ENCODE data around the gene ABTB2.
A peak's percentile ranks its signal among the peaks of the same experiment; 100 is the strongest.

The ABTB2 gene

DNA sequence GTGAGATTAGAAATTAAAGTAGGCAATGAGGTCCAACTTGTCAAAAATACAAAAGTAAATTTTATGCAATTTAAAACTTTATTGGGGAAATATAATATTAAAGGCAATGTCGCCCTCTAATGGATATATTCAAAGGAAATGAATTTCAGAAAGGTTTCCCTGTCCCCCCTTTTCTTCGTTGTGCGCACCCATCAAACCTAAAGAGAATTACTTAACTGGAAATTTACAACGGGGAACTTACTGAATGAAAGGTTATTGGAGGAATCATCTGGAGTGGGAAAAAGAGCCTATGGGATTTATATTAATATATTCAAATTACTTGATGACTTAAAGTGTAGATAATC is 1.7 kb upstream of the ABTB2 start:
- DNase-seq = no peak

DNA sequence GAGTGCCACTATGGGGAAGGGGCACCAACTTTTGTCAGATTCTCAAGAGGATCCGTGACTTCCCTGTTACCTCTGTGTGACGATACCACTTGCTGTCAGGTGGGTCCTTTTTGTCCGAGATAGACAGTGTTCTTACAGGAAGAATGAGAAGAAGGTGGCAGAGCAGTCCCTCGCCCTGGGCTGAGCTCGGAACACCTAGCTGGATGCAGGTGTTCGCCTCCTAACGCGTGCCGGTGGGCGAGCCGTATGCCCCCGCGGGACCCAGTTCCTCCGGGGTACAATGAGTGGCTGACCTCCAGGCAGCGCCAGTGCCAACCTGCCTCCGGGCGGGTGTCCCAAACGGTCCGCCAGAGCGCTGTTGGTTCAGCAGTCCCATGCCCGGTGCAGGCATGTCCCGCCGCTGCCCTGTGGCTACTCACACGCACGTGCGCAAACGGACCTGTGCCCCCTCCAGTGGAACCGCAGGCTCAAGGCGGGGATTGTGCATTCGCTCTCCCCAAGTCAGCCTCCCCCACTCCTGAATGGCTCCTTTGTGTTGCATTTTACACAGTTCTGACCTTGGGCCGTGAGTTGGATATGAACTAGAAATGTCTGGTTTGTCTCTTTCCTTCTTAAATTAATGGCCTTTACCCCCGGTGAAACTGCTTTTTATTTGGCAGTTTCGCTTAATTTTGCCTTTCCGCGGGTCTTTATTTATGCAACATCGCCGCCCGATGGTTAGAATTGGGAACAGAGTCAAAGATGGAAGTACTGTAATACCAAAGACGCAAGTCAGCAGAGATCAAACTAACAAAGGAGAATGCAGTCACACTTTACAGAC is 1.1 kb upstream of the ABTB2 start:
- DNase-seq = peak; percentile 78

DNA sequence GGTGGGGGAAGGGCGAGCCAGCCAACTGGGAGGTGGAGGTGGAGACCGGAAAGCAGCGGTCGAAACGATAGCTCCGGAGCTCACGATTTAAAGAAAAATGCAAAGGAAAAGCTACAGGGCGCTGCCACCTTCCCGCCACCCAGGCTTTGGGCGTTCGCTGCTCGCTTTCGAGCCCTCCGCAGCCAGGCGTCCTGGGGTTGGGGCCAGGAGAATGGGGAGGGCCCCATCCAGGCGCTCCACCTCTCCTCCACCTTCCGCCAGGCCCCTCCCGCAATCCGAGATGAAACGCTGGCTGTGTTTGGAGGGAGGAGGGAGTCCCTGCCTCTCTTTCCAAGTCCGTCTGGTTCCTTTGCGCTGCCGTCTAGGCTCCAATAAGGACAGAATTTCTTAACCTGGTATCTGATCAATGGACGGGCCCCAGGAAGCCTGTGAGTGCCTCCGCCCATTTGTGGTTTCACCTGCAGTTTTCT is 483 bp upstream of the ABTB2 start:
- no peak for DNase-seq

DNA sequence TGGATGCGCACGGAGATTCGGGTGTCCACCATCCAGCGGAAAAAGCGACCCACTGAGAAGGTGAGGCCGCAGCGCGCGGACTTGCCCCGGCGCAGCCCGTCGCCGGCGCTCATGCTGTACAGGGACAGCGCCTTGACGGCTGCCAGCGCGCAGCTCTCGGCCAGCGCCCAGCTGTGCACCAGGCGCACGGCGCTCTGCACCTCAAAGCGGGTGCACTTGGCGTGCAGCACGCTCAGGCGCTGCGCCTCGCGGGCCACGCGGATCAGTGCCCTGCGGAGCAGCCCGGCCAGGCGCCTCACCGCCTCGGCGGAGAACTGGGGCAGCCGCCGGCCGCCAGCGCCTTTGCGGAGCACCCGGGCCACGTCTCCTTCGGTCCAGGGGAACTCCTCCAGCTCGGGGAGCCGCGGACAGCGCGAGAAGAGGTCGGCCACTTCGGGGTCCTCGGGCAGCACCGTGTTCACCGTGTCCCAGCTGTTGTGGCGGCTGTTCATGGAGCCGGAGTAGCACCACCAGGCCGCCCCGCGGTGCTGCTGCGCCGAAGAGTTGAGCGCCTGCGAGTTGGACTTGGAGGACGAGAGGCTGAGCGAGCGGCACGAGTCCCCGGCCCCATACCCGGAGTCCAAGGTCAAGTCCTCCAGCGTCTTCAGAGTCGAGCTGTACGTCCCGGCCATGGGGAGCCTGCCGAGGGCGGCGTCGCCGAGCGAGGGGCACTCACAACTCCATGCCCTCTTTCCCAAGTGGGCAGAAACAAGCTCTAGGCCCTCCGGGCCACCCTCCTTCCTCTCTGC is 703 bp downstream of the ABTB2 start:
- peak; percentile 48 for DNase-seq

DNA sequence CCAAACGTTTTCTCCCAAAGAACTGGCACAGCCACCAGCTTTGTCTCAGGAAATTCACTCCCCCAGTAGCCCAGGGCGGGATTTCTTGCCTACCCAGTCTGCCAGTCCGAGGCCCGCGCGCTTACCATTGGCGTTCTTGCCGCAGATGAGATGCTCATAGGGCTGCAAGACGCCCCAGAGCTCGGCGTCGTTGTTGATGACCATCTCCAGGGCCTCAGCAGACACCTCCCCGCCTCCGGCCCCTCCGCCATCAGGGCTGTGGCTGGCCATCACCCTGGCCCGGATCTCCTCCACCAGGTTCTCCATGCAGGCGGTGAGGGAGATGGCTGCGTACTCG is 1.3 kb downstream of the ABTB2 start:
- DNase-seq = peak; percentile 7

DNA sequence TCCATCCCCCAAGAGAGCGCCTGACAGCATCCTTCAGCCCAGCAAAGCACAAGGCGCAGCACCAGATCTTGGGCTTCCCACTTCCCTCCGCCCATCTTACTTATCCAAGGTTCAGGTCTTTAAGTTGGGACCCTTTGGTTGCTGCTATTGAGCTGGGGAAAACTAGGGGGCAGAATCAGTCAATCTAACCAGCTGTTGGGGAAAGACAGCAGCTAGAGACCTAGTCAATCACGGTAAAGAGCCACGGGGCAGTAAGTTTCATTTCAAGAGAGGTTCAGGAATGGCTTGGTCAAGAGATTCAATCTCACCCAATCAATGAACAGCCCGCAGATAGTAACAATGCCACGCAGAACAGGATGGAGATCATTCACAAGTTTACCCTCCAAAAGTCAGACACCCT is 1.7 kb downstream of the ABTB2 start:
- no peak for DNase-seq

DNA sequence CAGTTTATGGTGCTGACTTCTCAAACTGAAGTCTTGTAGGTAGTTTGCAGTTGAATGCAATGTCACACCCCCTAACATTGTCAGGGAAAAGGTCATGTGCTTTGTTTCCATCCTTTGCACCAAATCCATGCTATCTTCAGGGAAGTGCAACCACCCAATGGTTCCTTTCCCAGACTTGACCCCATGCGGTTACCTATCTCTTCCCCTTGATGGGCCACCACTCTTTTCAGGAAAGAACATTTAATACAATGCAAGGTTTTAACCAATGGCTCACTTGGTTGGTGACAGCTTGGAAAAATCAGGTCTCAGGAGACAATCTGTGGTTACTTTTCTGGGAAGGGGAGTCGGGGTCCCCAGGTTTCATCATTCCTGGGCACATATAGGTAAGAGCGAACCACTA is 2.1 kb downstream of the ABTB2 start:
- DNase-seq = no peak

DNA sequence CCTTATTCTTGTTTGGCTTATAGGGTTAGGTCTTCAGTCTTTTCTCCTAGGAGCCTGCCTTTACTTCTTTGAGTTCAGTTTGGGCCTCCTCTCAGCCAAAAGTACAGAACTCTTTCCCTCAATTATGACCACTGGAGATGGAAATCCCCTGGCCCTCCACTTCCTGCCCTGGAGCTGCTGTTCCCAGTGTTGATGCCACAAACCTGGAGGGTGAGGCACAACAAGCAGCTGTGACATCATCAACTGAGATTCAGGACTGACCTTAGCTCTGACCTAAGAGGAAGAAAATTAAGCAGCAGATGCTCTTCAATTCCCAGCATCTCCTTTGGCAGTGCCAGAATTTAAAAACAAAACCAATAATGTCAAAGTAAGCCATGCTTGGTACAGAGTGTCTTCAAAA is 3.0 kb downstream of the ABTB2 start:
- no peak for DNase-seq

DNA sequence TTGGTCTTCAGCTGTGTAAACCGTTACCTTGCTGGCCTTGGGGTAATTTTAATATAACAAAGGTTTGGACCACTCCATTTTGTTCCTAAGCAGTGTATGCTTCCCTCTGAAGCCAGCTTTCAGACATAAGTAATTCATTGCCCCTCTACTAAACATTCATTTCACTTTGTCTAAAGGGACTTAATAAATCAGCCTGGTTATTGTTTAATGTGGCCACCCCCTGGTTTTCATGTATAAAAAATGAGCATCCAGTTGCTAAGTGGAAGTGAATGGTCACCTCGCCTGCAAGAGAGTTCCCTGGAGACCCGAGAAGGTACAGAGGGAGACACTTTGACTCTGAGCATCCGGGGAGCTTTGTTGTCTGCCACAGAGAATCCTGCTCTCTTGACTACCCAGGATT is 3.9 kb downstream of the ABTB2 start:
- DNase-seq = no peak

DNA sequence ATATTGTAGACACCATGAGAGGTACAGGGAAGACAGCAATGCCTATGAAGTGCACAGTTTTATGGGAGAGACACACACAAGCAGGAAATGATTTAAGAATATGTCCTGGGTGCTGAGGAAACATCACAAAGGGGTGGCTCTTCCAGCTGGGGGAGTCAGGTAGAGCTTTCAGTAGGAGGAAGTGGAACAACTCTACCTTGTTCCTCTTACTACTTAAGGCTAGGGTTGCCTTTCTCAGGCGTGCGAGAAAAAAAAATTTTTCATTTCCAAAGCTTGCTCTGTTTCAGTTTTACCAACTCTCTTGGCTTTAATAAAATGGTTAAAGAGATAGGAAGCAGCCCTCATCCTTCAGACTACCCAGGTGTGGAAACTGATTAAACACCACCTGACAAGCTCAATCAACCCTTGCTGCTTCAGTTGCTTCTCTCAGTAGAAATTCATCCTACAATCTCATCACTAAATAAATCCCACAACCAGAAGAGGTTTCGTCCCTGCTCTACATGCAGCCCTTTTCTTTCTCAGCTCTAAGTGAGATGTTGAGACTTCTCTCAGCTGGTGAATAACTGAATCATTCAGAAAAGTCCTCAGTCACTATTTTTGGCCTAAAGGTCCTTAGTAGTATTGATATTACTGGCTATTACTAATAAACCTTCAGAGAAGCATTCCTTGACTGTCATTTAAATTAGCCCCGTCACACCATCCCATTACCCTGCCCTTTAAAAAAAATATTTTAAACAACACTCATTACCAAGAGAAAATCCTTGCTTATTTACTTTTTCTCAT is 5.9 kb downstream of the ABTB2 start:
- DNase-seq = no peak

DNA sequence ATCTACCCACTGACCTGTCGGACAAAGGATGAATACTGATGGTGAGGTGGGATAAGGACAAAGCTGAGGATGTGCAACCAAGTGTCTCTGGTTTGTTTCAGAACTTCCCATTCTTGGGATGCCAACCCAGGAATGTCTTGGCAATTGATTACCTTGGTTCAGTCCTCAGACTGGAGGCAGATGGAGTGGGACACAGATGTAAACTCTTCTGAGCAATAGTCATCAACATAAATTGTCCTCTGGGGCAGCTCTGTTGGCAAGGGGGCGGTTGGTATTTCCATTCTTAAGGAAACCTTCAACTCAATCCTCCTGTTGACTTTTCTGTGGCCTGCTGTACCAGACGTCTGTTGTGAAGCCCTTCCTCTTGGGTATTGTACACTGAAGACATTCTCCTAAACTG is 6.8 kb downstream of the ABTB2 start:
- no peak for DNase-seq

DNA sequence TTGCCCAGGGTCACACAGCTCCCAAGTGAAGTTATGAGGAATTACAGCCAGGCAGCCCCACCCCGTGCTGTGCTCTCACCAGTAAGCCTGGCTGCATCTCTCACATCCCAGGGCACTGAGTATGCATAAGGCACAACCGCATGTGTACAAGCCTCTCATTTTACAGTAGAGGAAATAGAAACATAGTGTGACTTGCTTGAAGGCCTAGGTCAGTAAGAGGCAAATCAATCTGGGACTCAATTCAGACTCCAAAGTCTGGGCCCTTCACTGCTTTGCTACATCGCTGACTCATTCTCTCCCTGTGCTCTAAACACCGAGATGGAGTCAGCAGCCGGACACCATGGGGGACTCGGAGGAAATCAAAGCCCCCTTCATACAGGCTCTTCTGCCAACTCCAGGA is 7.9 kb downstream of the ABTB2 start:
- no peak for DNase-seq

DNA sequence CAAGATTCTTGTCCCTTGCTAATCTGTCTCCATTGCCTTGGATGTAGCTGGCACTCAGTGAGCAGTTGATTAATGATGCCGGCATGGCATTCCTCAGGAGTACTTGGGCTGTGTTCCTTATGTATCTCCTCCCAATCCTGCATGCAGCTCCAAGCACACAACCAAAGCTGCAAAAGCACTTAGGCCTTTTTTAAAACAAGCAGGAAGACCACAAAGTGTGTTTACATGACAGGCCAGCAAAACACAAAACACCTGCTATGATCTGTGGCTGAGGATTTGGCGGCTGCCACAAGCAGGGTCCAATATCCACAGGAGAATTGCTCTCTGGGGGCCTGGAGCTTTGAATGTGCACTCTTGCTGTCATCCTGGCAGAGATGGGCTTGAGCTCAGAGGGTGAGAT is 8.9 kb downstream of the ABTB2 start:
- DNase-seq = no peak

DNA sequence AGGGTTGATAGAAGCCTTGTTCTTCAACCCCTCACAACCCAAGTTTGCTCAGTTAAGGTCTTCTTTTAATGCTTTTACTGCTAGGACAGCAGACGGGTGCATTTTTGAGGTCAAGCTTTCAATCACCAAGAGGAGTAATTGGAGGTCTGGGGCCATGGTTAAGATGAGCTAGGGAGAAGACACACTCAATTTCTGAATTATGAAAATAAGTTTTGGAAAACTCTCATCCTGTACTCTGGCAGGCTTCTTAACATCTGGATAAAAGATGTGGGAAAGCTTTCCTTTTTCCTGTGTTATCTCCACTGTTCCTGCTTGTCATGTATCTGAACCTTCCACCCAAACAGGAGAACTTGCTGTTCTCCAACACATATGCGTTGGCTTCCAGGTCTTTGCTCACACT is 9.7 kb downstream of the ABTB2 start:
- no peak for DNase-seq

DNA sequence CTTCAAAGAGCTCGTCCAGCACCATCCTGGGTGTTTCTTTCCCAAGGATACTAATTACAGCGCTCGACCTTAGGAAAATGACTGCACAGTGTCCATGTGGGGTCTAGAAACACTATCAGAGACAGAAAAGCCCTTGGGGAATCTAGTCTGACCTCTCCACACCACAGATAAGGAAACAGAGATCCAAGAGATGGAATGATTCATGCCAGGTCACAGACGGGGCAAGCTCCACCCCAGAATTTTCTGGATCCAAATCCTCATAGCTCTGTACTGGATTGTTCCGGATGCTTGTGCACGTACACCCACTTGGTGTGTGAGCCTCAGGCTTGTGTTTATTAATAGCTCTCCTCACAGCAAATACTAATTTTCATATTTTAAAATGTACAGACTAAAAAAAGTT is 11.3 kb downstream of the ABTB2 start:
- no peak for DNase-seq

DNA sequence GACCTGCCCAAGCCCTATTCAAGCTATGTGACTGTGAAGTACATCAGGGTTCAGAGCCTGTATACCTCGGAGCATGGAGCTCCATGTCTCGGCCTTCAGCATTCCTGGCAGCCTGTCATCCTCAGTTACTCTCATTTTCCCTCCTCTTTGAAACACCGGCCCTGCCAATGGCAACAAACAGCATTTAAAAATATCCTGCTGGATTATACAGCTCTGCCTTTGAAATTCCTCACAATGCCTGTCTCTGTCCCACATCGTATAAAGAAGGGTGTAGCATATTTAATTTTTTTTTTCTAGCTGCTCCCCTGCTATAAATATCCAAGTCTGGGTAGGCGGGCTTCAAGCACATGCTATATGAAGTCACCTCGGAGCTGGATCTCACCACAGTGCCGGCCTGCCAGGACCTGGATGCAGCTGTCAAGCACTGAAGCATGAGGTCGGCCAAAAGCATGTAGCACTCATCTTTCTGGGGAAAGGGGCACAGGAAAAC is 11.8 kb downstream of the ABTB2 start:
- no peak for DNase-seq

DNA sequence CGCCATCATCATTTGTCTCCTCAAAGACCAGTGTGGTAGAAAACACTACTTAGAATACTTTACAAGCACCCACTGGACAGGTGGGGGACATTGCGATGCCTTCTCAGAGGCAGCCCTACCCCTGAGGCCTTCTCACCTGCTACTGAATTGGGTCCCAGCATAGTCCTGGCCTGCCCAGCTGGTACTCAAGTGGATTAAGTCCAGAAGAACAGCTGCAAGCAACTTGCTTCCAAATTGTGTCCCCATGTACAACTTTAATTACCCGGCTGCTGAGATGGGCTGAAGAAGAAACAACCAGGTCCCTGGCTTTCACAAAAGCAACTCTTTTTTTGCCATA is 12.3 kb downstream of the ABTB2 start:
- DNase-seq = no peak

DNA sequence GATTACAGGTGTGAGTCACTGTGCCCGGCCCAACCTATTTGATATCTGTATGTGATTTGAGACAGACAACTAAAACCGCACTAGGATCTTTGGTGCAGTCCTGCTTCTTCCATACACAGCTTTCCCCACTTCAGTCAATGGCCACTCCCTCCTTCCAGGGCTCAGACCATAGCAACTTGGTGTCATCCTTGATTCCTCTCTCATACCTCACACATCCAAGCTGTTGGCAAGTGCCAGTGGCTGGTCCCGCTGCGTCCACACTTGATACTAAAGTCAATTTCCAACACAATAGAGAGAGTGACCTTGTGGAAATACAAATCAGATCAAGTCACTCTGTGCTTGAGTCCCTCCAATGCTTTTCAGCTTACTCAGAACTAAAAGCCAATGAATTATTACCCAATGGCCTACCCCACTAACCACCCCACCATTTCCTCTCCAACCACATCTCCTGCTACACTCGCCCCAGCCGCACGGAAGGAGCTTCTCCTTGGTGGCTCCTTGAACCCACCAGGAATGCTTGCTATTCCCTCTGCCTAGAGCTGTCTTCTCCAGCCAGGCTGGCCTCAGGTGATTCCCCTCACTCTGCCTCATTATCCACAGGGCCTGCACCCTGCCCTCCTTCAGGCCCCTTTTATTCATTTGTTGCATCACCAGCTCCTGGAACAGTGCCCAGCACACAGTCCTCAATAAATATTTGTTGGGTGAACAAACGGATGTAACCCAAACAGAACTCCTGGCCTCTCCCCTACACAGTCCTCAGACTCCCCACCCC is 12.9 kb downstream of the ABTB2 start:
- no peak for DNase-seq

DNA sequence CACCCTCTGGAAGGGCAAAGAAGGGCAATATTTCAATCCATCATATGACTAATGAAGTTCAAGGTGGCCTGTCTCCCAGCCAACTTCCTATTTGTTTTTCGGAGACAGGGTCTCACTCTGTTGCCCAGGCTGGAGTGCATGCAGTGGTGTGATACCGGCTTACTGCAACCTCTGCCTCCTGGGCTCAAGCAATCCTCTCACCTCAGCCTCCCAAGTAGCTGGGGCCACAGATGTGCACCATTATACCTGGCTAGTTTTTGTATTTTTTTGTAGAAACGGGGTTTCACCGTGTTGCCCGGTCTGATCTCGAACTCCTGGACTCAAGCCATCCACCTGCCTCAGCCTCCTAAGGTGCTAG is 13.4 kb downstream of the ABTB2 start:
- DNase-seq = no peak

DNA sequence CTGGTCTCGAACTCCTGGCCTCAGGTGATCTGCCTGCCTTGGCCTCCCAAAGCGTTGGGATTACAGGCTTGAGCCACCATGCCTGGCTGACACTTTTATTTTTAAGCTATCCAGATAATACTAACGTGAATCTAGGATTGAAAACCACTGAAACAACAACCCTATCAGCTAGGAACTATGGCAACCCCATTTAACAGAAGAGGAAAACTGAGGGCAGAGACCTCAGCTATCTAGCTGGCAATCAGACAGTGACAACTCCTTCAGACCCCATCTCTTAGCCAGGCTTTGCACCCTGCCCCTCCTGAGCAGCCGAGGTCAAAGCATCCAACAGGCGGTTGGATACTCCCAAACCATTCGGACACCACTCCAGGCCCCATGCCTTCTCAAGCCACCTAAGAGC is 14.1 kb downstream of the ABTB2 start:
- no peak for DNase-seq

DNA sequence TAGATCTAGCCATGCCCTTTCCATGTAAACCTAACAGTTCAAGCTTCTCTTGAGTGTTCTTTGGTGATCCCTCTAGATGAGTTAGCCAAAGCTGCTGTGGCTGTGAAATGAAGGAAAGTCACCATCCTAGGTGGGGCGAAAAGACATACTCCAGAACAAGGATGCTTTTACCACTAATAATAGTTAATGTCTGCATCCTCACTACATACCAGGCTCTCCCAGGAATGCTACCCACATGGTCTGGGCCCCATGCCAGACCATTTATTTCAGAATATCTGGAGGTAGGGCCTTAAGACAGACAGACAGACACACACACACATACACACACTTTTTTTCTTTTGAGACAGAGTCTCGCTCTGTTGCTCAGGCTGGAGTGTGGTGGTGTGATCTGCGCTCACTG is 14.7 kb downstream of the ABTB2 start:
- no peak for DNase-seq

DNA sequence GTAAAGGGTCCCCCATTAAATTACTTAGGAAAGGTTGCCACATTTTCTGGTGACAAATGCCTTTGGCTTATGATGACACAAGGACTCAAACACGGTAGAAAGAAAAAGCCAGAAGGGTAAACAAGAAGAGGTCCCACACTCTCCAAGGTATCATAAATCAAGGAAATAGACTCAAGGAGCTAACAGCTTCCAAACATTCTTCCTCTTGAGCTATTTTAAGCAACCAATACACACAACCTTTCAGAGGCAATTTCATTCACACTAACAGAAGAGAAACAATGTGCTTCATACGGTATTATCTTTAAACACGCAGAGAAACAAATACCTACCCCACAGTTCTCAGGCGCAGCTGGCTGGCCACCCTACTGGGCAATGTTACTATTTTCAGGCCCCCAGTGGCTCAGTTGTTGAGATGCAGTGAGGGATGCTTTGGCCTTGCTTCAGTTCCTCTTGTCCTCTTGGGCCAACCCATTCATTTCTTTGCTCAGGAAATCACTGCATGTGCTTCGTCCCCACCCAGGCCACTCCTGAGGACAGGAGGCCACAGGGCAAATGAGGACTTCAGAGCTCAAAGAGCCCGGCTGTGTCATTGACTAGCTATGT is 15.8 kb downstream of the ABTB2 start:
- no peak for DNase-seq

DNA sequence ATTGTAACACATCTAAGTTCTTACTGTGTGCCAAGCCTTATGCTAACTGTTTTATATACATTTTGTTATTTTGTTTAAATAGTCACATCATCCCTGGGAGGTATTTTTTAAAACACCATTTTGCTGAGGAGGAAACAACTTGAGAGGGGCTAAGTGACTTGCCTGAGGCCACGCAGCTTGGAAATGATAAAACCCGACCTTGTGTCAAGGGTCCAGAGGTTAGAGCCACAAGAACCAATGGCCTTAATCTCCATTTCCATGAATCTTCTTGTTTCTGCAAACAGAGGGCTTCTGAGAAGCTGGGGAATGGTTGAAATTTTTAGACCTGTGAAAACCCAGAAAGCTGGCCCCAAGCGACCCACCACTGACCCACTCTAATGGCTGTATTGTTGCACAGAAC is 16.7 kb downstream of the ABTB2 start:
- DNase-seq = no peak

Measured in stimulated activated CD4-positive, alpha-beta T cell treated with anti-CD3 and anti-CD28 coated beads, Interleukin-4, amount 100 ng/mL, for 24 hours (primary cell).